HG03196 (cell line): ENCODE results near the gene IFNA14.
"Not testable (repeated sequence)": the region's sequence is repeated elsewhere in the genome, so short reads cannot be mapped to it uniquely, and the experiment has no call there.

Experiments used
- ATAC-seq: cut with Tn5 transposase; IDR thresholded peaks from one replicate; pipeline ENCODE4 v1.9.1; 2021; ENCODE audit not compliant: unreplicated experiment

IFNA14 gene

GRCh38 chr9:21217211-21217610, 22.6 kb downstream of the IFNA14 start, which contains the start of gene IFNA16:
IFNA16 (minus strand) TSS chr9:21217311; CDS start chr9:21217305, 6 bp downstream.
- ATAC-seq = not testable (repeated sequence)

GRCh38 chr9:21213411-21214326, 26.1 kb downstream of the IFNA14 start:
- ATAC-seq = not testable (repeated sequence)

- not testable (repeated sequence) for ATAC-seq
Measured at GRCh38 chr9:21212160-21212559, 27.6 kb downstream of the IFNA14 start.

- ATAC-seq = not testable (repeated sequence)
Measured at GRCh38 chr9:21210782-21211181, 29.0 kb downstream of the IFNA14 start.

DNA sequence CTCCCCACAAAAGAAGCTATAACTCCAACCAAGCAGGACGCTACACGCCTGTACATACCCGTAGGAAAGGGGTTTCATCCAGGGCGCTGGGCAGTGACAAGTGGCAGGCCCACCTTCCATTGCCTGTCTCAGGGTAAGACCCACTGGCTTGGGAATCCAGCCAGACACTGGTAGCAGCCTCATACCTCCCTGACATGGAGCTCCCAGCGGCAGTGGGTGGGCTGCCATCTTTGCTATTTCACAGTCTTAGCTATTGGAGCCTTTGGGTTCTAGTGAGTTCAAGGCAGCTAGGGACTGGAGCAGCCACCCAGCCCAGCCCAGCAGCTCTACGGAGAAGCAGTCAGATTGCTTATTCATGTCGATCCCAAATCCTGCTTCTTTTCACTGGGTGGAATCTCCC, 29.5 kb downstream of the IFNA14 start:
- ATAC-seq = no peak

GRCh38 chr9:21207043-21207442, 32.8 kb downstream of the IFNA14 start, which contains the start of gene IFNA10:
IFNA10 (minus strand) TSS chr9:21207143; CDS start chr9:21207097, 46 bp downstream.
- ATAC-seq = not testable (repeated sequence)

GRCh38 chr9:21205204-21205603, 34.6 kb downstream of the IFNA14 start:
- ATAC-seq = no peak

GRCh38 chr9:21202105-21202504, 37.7 kb downstream of the IFNA14 start, which contains the start of gene IFNA7:
IFNA7 (minus strand) TSS chr9:21202205; CDS start chr9:21202165, 40 bp downstream.
- ATAC-seq = not testable (repeated sequence)

- peak; percentile 88 for ATAC-seq
Measured at GRCh38 chr9:21194867-21195776, 44.7 kb downstream of the IFNA14 start.
